Kidney (tissue), 14 donors: Measurements from ENCODE around the gene NCEH1. TPM values are rescaled to one million over a fixed set of nuclear protein-coding genes. Genes with fewer than 3 reads are reported as not detected.

Experiments
- DNase-seq, 5 donors: peaks; one replicate each; pipeline ENCODE4 v3.0.0-alpha.2; 2013 to 2020
- FAIRE-seq: peaks from 2 replicates; lab custom pipeline; 2012; peaks lifted over from hg19 to GRCh38; lab: Jason Lieb, UNC
- H3K27ac ChIP-seq, 2 donors: one replicate each; pipeline ENCODE4 v1.7.0; 2013; ENCODE audit warnings: low read depth in 2 of 2, low read length in 2 of 2, inconsistent platforms in 1 of 2
- H3K27me3 ChIP-seq: one replicate; pipeline ENCODE4 v1.7.1; 2013; ENCODE audit warnings: low read length, inconsistent platforms; ENCODE audit not compliant: control insufficient read depth, insufficient read depth
- H3K36me3 ChIP-seq, 3 donors: one replicate each; pipeline versions ENCODE4 v1.7.0 to v1.7.1; 2013; ENCODE audit warnings: low read length in 3 of 3, control low read depth in 1 of 3, inconsistent platforms in 1 of 3; ENCODE audit not compliant: insufficient read depth in 3 of 3, control insufficient read depth in 2 of 3
- H3K4me1 ChIP-seq, 3 donors: one replicate each; pipeline versions ENCODE4 v1.7.0 to v1.7.1; 2013; ENCODE audit warnings: low read length in 3 of 3, inconsistent platforms in 1 of 3, low read depth in 1 of 3; ENCODE audit not compliant: control insufficient read depth in 2 of 3, insufficient read depth in 2 of 3
- H3K4me3 ChIP-seq, 3 donors: one replicate each; pipeline versions ENCODE4 v1.7.0 to v1.8.1; 2013; ENCODE audit warnings: low read length in 3 of 3, control low read depth in 1 of 3, inconsistent platforms in 1 of 3
- H3K9ac ChIP-seq, 3 donors: one replicate each; pipeline versions ENCODE4 v1.7.0 to v1.7.1; 2013; ENCODE audit warnings: low read length in 3 of 3, control low read depth in 1 of 3, inconsistent platforms in 1 of 3
- H3K9me3 ChIP-seq, 3 donors: one replicate each; pipeline versions ENCODE4 v1.7.0 to v1.7.1; 2013; ENCODE audit warnings: low read length in 3 of 3, control low read depth in 1 of 3, inconsistent platforms in 1 of 3; ENCODE audit not compliant: control insufficient read depth in 2 of 3, insufficient read depth in 1 of 3
- intact Hi-C: fragments of 100-400 bp; cut with DNase I; formaldehyde crosslinking; loops from one replicate; pipeline ENCODE4 v1.11.1; 2022
- polyA plus RNA-seq: library from polyadenylated mRNA; stranded (reverse); fragments of 350-450 nt; fragmentation: Illumina TruSeq; extraction: RNeasy Lipid Tissue Mini Kit (QIAGEN cat#74804); gene quantifications from one replicate; pipeline ENCODE4 v1.2.3, GENCODE V29; 2014; ENCODE audit warnings: low read depth, low replicate concordance; ENCODE audit not compliant: insufficient read depth
- total RNA-seq: library from RNA; stranded (reverse); fragmentation: NEBNext Ultra II Directional; extraction: Animal tissue kit (Norgen Biotek cat#: 25700); gene quantifications from one replicate; pipeline ENCODE4 v1.2.1, GENCODE V29; 2021
- TF ChIP-seq, protein P1 (sequence below): IDR thresholded peaks from 3 replicates; pipeline ENCODE4 v1.5.1; 2012; ENCODE audit warnings: mild to moderate bottlenecking, moderate library complexity, borderline replicate concordance; ENCODE audit not compliant: insufficient read depth; ENCODE audit errors: extremely low read depth
- donor health status: control.
- donor health status: control.
- donor health status: control.
- donor health status: control.
- donor health status: control.
- donor health status: DM: yes; HTN: yes; CAD: no.
- donor health status: Normal renal cell carcinoma (clear cell type).

Gene NCEH1
- total and polyA plus RNA-seq, 2 donors from 2014 or later: 6.7 to 43.6 TPM

DNA sequence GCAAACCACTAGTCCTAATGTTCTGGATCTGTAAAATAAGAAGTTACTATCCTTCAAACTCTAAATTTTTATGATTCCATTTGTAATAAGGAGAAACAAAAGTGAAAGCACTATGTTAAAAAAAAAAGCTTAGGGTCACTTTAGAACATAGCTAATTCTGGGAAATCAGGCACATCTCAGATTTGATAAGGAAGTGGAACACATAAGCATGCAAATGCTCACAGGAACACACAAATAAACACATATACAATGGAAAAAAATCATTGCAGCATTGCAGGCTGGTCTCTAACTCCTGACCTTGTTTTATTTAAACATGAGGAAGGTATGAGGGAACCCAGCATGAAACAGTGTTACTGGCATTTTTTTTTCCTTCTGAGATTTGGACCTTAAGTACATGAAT, 124.4 kb downstream of the NCEH1 start:
- intact Hi-C loops: no loop called here
- TF ChIP-seq, protein P1, sequence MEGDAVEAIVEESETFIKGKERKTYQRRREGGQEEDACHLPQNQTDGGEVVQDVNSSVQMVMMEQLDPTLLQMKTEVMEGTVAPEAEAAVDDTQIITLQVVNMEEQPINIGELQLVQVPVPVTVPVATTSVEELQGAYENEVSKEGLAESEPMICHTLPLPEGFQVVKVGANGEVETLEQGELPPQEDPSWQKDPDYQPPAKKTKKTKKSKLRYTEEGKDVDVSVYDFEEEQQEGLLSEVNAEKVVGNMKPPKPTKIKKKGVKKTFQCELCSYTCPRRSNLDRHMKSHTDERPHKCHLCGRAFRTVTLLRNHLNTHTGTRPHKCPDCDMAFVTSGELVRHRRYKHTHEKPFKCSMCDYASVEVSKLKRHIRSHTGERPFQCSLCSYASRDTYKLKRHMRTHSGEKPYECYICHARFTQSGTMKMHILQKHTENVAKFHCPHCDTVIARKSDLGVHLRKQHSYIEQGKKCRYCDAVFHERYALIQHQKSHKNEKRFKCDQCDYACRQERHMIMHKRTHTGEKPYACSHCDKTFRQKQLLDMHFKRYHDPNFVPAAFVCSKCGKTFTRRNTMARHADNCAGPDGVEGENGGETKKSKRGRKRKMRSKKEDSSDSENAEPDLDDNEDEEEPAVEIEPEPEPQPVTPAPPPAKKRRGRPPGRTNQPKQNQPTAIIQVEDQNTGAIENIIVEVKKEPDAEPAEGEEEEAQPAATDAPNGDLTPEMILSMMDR: no peak
- DNase-seq (no peak), FAIRE-seq (peak; percentile 23)
- no peaks in the 10 kb centered on the region for H3K27me3 ChIP-seq
- H3K27ac ChIP-seq: peak overlapping the region in 1 of 2 donors; percentile 76
- H3K36me3 ChIP-seq: no peaks in the 10 kb centered on the region
- peaks cover 0 to 10% (median under 1%) of the 10 kb centered on the region in 3 donors for H3K4me1 ChIP-seq
- H3K9ac ChIP-seq: no peak overlapping the region
- H3K9me3 ChIP-seq: no peaks in the 10 kb centered on the region
- H3K4me3 ChIP-seq: peak overlapping the region in 1 of 3 donors; percentile 8

DNA sequence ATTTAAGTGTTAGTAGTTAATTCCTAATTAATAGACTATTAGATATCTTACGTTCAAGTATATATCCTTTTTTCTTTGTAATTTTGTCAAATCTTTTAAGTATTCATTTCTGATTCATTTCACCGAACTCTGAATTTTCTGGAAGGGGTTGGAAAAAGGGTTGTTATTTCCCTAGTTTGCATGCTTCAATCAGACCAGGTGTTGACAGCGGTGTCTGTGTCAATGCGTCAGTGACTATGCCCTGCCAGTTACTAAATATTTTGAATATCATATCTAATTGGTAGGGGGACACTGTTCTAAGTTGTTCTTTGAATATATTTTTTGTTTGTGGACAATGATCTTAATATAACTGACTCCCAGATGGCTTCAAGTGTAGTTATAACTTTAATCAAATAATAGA, 124.9 kb downstream of the NCEH1 start:
- intact Hi-C loops: no loop called here
- Histone ChIP-seq H3K27me3 (no peaks in the 10 kb centered on the region), H3K4me3 (peak overlapping the region in 1 of 3 donors; percentile 8), H3K36me3 (no peaks in the 10 kb centered on the region), H3K9ac (no peak overlapping the region), H3K9me3 (no peaks in the 10 kb centered on the region), H3K27ac (no peak overlapping the region), H3K4me1 (peaks cover 0 to 12% (median 5%) of the 10 kb centered on the region in 3 donors)
- TF ChIP-seq, protein P1: no peak
- DNase-seq (no peak), FAIRE-seq (no peak)

DNA sequence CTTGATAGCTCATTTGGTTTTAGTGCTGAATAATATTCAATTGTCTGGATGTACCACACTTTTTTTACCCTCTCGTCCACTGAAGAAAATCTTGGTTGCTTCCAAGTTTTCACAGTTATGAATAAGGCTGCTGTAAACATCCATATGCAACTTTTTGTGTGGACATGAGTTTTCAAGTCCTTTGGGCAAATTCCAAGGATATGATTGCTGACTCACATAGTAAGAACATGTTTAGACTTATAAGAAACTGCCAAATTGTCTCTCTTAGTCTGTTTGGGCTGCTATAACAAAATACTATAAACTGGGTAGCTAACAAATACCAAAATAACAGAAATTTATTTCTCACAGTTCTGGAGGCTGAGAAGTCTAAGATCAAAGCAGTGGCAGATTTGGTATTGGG, 128.2 kb downstream of the NCEH1 start:
- TF ChIP-seq, protein P1: no peak
- H3K9me3 ChIP-seq: no peaks in the 10 kb centered on the region
- no peaks in the 10 kb centered on the region for H3K27me3 ChIP-seq
- H3K27ac ChIP-seq: no peak overlapping the region
- no peak for DNase-seq
- H3K4me1 ChIP-seq: peaks cover 0 to 26% (median 17%) of the 10 kb centered on the region in 3 donors
- H3K9ac ChIP-seq: no peak overlapping the region
- intact Hi-C loops: no loop called here
- H3K4me3 ChIP-seq: no peak overlapping the region
- FAIRE-seq: no peak
- H3K36me3 ChIP-seq: no peaks in the 10 kb centered on the region

DNA sequence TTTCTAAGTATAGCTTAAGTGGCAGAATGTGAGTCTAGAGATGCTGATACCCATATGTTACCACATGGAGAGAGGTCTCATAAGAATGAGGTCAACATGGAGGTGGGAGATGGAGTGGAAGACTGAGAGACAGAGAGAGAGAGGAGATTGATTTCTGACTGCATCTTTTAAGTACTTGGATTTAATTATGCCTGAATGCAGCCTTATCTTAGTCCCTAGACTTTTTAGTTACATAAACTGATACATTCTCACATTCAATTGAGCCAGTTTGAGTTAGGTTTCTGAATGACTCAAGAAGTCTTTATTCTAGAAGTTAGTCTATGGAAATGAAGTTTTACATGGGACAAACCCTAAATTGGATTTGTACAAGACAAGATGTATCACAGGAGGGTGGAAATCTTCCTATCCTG, 129.1 kb downstream of the NCEH1 start:
- no peaks in the 10 kb centered on the region for H3K36me3 ChIP-seq
- H3K27ac ChIP-seq: no peak overlapping the region
- peaks cover 0 to 26% (median 17%) of the 10 kb centered on the region in 3 donors for H3K4me1 ChIP-seq
- TF ChIP-seq, protein P1: no peak
- FAIRE-seq (no peak), DNase-seq (no peak)
- H3K9ac ChIP-seq: no peak overlapping the region
- H3K27me3 ChIP-seq: no peaks in the 10 kb centered on the region
- no peak overlapping the region for H3K4me3 ChIP-seq
- H3K9me3 ChIP-seq: no peaks in the 10 kb centered on the region
- intact Hi-C loops: no loop called here
